Coronary artery (tissue), 2 donors: ENCODE measurements around the gene MAPK4.

Experiments
- DNase-seq: peaks from one replicate; pipeline ENCODE4 v3.0.0-alpha.2; 2017; ENCODE audit warnings: low spot score
- H3K27ac ChIP-seq, 2 donors: fragments of 200-600 bp; sonication (generic); one replicate each; pipeline ENCODE4 v1.5.1; 2016 to 2019
- H3K4me3 ChIP-seq: fragments of 200-600 bp; sonication (generic); 2 replicates; pipeline ENCODE4 v1.5.1; 2016; ENCODE audit warnings: mild to moderate bottlenecking, moderate library complexity
- TF ChIP-seq, protein P1 (sequence below): fragments of 200-600 bp; sonication (generic); IDR thresholded peaks from one replicate; pipeline ENCODE4 v1.5.1; 2019; ENCODE audit warnings: antibody characterized with exemption

Gene MAPK4

DNA sequence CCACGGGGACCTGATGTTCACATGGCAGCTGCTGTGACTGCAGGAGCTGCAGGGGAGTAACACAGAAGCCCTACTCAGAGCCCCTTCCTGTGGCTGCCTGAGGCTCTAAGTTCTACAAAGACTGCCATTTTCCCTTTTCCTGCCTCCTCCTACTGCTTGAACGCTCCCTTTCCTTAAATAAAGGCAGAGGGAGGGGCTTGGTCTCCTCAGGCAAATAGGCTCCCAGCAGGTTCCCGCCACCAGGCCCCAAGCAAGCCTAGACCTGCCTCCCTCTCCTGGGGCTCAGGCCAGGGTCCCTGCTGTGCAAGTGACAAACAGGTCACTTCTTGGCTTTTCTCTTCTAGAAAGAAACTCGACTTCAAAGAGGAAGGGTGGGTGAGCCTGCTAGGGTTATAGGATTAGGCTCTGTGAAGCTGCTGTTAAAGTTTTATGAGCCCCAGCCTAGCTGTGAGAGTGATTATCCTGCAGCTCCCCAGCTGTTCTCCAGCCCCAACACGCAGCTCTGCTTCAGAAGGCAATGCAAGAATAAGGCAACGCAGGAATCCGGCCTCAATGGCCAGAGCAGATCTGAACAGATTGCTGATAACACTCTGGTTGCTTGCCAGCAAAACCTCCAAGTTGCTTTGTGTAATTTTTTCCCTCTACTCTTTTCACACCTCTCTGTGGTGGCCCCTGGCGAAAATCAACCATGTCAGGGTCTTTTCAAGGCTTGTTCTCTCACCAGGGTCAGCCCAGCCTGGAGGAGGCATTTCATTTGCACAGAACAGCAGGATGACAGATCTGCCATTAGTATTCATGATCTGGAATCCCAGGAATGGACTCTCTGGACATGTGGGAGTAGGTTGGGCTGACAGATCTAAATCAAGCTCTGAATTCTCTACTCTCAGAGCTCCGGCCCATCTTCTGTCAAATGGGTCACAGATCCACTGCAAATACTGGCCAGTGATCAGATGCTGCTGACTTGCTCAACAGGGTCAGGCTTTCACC, 188.6 kb downstream of the MAPK4 start:
- H3K4me3 ChIP-seq = no peak overlapping the region
- TF ChIP-seq, protein P1, sequence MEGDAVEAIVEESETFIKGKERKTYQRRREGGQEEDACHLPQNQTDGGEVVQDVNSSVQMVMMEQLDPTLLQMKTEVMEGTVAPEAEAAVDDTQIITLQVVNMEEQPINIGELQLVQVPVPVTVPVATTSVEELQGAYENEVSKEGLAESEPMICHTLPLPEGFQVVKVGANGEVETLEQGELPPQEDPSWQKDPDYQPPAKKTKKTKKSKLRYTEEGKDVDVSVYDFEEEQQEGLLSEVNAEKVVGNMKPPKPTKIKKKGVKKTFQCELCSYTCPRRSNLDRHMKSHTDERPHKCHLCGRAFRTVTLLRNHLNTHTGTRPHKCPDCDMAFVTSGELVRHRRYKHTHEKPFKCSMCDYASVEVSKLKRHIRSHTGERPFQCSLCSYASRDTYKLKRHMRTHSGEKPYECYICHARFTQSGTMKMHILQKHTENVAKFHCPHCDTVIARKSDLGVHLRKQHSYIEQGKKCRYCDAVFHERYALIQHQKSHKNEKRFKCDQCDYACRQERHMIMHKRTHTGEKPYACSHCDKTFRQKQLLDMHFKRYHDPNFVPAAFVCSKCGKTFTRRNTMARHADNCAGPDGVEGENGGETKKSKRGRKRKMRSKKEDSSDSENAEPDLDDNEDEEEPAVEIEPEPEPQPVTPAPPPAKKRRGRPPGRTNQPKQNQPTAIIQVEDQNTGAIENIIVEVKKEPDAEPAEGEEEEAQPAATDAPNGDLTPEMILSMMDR = no peak
- H3K27ac ChIP-seq = no peak overlapping the region
- DNase-seq = peak; percentile 47

DNA sequence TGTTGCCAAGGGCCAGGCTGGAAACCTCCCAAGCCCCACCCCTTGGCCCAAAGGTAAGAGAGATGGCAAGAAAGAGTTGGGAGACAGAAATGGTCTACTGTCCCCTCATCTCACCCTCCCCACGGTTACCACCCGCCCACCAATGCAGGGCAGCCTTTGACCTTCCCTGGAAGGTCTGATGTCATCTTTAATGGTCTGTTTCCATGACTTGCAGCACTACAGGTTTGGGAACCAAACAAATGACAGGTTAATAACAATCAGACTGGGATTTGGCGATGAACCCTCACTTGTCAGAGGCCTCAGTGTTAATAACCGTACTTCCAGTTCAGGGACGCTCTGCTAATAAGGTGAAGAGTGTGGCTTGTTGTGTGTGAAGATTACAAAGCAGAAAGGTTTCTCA, 189.5 kb downstream of the MAPK4 start:
- TF ChIP-seq, protein P1 = no peak
- H3K27ac ChIP-seq = no peak overlapping the region
- DNase-seq = no peak
- H3K4me3 ChIP-seq = no peak overlapping the region

DNA sequence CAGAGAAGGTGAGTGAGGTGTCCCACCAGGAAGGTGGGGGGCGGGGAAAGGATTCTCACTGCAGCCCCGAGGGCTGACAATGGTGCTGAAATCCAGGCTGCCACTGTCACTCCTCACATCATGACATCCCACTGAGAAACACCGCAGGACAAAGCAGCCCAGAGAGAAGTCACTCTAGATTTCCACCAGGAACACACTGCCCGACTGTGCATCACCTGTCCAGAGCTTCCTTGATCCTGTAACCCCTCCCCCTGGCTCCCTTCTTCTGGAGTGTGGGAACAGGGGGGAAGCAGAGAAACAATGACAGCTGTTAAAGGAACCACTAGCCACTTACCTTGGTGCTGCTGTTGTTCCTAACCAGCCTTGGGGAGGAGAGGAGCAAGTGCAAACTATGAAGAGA, 190.1 kb downstream of the MAPK4 start:
- no peak for DNase-seq
- Histone ChIP-seq H3K4me3 (no peak overlapping the region), H3K27ac (no peak overlapping the region)
- TF ChIP-seq, protein P1 = no peak

DNA sequence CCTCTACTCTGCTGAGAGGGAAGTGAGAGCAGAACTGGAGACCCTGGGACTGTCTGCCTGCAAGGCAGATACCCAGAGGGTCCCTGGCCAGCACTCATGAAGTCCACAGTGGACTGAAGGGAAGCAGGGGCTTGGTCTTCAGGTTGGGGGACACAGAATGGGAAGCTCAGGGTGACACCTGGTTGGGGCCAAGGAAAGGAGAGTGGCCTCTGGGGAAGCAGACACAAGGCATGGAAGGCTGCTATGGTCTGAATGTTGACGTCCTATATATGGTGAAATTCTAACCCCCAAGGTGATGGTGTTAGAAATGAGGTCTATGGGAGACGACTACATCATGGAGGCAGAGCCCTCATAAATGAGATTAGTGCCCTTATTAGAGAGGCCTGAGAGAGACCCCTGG, 190.7 kb downstream of the MAPK4 start:
- TF ChIP-seq, protein P1 = no peak
- H3K4me3 ChIP-seq = no peak overlapping the region
- no peak overlapping the region for H3K27ac ChIP-seq
- DNase-seq = no peak

DNA sequence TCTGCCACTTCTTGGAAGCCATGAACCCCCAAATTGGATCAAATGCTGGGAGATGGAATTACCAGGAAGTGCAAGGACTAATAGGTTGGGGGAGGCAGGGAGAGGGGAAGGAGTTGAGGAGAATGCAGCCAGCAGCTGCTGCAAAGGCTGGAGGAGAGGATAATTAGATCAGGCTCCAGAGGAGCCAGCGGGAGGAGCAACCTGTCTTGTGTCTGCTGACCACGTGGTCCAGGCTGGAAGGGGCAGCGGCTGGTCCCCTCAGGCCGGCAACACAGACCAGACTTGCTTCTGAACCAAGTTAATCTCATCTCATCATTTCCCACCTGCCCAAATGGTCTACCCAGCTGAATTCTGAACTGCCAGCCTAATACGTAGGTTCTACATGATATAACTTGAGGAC, 191.6 kb downstream of the MAPK4 start:
- Histone ChIP-seq H3K27ac (no peak overlapping the region), H3K4me3 (no peak overlapping the region)
- no peak for DNase-seq
- TF ChIP-seq, protein P1 = no peak

DNA sequence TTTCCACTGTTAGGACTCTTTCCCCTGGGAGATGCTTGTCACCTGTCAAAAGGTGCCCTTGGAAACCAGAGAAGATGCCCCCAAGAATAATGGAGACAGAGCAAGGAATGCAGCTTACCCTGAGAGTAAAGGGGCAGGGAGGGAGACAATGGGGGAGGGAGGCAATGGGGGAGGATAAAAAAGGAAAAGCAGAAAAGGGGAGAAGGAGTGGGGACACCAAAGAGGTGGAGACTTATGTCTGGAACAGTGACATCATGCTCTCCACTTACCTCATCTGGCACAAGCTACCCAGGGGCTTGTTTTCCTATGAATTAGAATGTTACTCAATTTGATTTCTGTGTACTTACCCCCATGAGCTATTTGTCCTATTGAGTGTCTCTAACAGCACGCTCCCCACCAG, 192.1 kb downstream of the MAPK4 start:
- Histone ChIP-seq H3K4me3 (no peak overlapping the region), H3K27ac (no peak overlapping the region)
- DNase-seq = no peak
- TF ChIP-seq, protein P1 = no peak

DNA sequence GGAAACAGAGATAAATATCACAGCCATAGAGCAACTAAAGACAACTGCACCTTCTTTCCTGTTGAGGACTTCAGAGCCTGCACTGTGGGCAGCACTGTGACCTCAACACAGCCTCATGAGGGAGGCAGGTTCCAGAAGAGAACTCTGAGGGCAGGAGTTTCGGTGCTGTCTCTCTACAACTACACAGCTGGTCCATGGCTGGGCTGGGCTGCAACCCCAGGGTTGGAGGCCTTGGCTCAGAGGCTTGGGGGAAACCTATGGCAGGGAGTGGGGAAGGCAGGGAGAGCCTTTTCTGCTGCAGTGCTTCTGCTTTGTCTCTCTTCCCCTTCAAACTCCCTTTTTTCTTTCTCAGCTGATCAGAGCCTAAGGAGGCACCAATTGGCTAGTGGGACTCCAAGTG, 193.4 kb downstream of the MAPK4 start:
- Histone ChIP-seq H3K4me3 (no peak overlapping the region), H3K27ac (no peak overlapping the region)
- no peak for DNase-seq
- TF ChIP-seq, protein P1 = no peak
